CD4-positive, alpha-beta T cell treated with Interleukin-4 for 1 hour (primary cell): ENCODE data around the gene GJD3.

ENCODE experiments used
- DNase-seq, 2 donors: peaks; one replicate each; pipeline ENCODE4 v3.0.0-alpha.2; 2020 to 2022

GJD3 gene

DNA sequence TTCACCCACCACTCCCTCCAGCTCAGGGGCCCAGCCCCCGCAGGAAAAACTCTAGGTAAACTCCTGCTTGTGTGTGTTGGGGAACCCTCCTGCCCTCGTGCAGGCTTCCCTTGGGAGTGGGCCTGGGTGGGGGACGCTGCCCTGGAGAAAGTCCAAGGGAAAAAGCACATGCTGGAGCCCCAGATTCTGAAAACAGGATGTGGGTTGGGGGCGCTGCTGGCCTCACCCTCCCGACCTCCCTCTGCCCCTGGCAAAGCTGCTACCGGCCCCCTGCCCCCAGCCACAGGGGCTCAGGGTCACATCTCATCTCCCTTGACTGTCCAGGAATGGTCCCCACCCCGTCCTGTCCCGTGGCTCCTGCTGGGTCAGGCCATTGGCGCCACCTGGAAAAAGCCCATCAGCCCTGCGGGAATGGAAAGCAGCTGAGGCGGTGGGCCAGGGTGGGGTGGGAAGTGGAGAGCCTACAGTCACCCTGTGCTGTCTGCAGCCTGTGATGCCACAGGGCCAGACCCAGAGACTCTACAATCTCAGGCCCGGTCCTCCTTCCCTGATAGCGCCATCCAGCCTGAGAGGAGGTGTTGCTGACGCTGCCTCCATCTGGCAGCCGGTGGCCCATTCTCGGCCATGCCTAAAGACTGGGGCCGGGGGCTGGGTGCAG is 2.5 kb upstream of the GJD3 start:
- DNase-seq = no peak

DNA sequence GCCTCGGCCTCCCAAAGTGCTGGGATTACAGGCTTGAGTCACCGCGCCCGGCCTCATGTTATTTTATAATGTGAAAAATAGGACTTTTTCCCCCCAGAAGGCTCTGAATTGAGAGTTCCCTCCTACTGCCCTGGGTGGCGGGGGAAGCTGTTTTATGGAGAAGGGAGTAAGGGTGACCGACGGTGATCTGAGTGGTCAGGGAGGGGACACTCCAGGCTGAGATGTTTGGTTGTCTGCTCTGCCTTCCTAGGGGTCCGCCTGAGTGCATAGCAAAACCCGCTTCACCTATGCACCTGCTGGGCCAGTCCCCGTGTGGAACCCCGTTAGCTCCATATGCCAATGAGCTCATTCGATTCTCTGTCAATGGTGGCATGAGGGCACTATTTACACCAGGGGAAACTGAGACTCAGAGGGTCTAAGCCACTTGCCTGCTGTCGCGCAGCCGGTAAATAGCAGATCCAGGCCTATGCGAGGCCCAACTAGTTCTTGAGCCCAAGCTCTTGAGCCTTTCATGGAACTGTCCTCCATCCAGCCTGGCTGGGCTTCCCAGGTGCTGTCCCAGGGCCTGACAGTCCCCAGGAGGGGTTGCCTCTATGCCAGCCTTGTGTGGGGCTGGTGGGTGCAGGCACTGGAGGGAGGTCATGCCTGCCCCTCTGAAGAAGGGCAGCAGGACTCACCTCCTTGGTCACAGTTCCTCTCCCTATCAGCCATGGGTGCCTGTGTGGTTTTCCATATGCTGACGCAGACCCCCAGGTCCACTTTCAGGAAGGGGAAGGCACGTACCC is 1.7 kb upstream of the GJD3 start:
- DNase-seq = no peak

- DNase-seq = no peak
These were observed 369 bp upstream of the GJD3 start for GRCh38 chr17:40364906-40365305.

DNA sequence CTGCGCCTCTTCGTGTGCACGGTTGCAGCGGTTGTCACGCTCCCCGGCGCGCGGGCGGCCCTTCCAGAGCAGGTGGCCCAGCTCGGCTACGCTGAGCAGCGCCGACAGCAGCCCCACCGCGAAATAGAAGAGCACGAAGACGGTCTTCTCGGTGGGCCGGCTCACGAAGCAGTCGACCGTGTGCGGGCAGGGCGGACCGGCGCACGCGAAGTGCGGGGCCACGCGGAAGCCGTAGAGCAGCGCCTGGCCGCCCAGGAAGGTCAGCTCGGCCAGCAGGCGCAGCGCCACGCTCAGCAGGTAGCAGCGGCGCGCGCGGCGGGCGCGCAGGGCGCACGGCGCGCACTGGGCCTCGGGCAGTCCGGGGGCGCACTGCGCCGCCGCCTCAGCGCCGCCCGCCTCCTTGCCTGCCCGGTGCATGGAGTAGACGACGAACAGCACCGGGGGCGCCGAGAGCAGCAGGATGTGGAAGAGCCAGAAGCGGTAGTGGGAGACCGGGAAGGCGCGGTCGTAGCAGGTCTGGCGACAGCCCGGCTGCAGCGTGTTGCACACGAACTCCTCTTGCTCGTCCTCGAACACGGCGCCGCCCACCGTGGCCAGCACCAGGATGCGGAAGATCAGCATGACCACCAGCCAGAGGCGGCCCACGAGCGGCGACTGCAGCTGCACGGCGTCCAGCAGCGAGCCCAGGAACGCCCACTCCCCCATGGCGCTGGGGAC is 1.3 kb downstream of the GJD3 start:
- DNase-seq = no peak

DNA sequence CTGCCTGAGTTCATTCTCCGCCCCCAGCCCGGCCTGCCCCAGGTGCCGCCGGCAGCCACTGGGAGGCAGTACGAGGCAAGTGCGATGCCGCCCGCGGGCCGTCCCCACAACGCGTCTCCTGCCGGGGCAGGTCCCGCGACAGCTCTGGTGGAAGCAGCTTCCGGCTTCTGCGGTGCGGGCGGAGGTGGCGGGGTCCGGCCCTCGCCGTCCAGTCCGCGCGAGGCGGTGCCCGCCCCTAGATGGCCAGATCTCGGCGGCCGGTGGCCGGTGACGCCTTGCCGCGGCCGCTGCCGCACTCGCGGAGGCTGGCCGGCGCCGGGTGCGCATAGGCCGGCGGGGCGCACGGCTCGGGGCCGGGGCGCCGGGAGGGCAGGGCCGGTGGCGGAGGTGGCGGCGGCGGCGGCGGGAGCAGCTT is 1.8 kb downstream of the GJD3 start:
- peak; percentile 75 to 77 for DNase-seq

DNA sequence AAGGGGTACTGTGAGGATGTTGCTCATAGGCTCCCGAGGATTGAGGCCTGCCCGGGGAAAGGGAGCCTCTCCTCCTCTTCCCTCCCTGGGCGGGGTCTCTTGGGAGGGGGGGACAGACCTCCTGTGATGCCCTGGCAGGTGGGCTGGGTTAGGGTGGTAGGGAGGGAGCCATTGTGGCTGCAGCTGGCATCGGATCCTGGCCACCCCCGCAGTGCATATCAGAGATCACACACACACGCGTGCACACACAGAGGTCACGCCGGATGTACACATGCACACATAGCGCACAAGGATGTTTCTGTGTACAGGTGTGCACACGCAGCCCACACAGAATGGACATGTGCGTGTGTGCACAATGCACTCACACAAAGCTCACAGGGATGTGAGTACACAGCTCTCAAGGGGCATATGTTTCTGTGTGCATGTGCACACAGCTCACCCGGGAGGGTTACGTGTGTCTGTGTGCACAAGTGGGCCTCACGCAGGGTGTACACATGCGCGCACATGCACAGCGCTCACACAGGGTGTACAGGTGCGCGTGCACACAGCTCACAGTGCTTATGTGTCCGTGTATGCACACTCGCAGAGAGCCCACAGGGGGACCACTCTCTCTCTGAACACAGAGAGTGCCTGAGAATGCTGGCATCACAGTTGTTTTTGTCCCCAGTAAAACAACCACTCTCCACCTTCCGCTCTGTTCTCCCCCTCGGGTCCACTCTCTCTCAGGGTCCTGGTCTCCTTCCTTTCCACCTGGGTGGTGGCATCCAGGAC is 2.4 kb downstream of the GJD3 start:
- DNase-seq = no peak

- DNase-seq = no peak
These were observed 3.2 kb downstream of the GJD3 start for GRCh38 chr17:40361063-40361924.

DNA sequence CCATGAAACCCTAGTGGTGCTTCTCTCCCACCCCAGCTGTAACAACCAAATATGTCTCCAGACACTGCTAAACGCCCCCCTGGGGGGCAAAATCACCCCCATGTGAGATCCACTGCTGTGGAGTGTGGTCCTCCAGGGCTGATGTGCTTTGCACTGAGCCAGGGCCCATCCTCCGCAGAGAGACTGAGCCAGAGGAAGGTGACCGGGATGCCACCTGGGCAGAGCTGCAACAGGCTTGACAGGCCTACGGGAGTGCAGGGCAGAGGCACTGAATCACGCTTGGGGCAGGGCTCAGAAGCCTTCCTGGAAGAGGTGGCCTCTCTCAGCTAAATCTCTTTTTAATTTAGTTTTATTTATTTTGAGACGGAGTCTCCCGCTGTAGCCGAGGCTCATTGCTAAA is 4.4 kb downstream of the GJD3 start:
- no peak for DNase-seq

GRCh38 chr17:40358323-40359038 is 6.1 kb downstream of the GJD3 start:
- peak; percentile 88 to 89 for DNase-seq

DNA sequence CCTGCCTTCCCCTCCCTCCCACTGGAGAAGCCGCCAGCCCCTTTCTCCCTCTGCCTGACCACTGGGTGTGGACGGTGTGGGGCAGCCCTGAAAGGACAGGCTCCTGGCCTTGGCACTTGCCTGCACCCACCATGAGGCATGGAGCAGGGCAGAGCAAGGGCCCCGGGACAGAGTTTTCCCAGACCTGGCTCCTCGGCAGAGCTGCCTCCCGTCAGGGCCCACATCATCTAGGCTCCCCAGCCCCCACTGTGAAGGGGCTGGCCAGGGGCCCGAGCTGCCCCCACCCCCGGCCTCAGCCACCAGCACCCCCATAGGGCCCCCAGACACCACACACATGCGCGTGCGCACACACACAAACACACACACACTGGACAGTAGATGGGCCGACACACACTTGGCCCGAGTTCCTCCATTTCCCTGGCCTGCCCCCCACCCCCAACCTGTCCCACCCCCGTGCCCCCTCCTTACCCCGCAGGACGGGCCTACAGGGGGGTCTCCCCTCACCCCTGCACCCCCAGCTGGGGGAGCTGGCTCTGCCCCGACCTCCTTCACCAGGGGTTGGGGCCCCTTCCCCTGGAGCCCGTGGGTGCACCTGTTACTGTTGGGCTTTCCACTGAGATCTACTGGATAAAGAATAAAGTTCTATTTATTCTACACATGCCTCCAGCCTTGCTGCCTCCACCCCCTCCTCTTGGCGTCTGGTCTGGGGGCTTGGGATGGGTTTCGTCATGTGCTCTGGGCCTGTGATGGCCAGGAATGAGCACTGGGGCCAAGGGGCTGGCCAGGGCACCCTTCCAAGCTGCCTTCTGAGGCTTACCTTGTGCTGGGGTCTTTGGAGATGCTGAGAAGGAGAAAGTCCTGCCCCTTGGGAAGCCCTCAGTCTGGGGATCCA is 7.3 kb downstream of the GJD3 start:
- DNase-seq = no peak

GRCh38 chr17:40355804-40356758 is 8.5 kb downstream of the GJD3 start:
- no peak for DNase-seq

DNA sequence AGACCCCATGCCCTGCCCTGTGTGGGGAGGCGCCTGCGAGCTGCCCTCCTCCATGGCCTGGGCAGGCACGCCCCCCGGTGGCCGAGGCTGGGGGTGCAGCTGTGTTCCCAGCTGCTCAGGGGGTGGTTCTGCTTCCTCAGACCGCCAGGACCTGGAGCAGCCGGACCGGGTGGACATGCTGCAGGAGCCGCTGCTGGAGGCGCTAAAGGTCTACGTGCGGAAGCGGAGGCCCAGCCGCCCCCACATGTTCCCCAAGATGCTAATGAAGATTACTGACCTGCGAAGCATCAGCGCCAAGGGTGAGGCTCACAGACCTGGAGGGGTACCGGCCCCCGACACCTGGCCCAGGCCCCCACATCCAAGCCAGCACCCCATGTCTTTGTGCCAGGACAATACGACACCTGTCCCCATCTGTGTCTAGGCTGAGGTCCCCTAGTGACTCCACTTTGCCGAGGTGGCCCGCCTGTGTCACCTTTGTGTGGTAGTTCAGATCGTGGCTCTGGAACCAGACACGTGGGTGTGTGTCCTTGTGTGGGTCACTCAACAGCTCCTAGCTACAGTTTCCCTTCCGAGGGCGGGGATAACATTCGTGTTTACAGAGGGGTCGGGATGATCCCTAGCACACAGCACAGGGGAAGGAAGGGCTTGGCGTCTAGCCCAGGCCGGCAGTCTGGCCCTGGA is 9.3 kb downstream of the GJD3 start:
- DNase-seq = peak; percentile 76

DNA sequence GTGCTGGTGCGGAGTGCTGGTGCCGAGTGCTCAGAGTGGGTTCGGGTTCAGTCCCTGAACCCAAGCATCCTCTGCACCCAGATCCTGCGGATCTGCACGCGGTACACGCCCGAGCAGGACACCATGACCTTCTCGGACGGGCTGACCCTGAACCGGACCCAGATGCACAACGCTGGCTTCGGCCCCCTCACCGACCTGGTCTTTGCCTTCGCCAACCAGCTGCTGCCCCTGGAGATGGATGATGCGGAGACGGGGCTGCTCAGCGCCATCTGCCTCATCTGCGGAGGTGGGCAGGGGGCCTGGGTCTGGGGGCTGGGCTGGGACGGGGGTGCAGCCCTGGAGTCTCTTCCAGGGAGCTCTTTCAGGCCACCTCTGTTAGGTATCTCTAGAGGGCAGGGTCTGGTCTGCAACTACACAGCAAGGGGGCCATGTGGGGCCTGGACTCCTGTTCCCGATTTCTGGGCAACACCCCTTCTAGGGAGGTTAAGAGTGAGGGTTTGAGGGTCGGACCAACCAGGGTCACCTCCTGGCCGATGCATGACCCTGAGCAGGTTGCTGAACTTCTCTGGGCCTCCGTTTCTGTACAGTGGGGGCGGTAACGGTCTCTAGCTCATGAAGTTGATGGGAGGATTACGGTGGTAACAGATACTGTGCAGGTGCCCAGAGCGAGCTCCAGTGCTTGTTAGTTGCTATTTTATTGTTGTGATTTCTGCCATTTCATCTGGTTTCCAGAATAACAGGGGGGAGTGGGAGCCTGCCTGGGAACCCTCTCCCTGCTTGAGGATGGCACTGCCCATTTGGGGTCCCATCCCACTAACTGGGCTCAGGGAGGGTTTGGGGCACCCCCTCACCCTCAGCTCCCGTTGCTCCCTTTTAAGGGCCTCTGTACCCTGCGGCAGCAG is 10.1 kb downstream of the GJD3 start:
- DNase-seq = no peak

- no peak for DNase-seq
These were observed 11.7 kb downstream of the GJD3 start for GRCh38 chr17:40352779-40353394.

DNA sequence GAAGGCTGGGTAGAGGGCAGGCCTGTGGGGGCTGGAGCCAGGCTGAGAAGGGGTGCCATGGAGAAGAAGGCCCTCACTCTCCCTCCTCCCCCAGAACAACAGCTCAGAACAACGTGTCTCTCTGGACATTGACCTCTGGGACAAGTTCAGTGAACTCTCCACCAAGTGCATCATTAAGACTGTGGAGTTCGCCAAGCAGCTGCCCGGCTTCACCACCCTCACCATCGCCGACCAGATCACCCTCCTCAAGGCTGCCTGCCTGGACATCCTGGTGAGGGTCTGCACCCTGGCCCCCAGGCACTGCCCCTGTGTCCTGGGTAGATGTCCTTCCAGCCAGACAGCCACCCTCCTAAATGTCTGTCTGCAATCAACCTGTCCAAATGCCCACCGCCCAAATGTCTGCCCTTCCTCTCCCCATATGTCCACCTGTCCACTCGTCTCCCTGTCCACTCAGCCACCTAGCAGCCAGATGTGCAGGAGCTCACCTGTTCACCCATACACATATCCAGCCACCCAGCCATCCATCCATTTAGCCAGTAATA is 12.2 kb downstream of the GJD3 start:
- no peak for DNase-seq

DNA sequence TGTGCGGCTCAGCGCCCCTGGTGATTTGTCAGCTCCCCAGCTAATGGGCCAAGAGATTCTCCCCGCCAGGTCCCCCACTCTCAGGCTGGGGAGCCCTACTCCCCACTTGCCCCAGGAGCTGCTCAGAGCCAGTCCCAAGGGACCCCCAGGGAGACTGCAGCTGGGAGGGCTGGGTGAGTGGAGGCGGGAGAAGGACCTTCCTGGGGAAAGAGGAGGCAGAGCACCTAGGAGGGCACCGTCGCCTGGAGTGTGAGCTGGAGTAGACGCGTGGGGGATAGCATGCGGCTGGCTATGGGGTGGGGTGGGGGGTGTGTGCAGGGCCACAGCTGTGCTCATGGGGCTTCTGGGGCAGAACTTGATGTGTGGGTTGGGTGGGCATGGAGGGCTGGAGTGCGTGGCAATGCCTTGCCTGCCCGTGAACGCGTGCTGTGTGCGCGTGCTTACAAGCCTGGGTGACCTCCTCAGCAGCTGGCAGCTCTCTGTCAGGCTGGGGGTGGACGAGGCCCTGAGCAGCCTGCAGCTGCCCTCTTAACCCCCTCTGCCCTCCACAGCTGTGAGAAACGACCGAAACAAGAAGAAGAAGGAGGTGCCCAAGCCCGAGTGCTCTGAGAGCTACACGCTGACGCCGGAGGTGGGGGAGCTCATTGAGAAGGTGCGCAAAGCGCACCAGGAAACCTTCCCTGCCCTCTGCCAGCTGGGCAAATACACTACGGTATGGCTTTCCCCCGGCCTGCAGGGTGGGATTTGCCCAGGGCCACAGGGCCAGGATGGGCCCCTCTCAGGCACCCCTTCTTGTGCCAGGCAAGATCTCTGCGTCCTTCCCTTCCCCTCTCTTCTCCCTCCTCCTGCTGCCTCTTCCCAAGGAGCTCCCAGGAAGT is 12.9 kb downstream of the GJD3 start:
- DNase-seq = no peak
